ENCODE measurements around the gene PLPP2. TPM values are rescaled to one million over a fixed set of nuclear protein-coding genes. Genes with fewer than 3 reads are reported as not detected.

PLPP2 gene
- total and polyA plus RNA-seq, 7 experiments from 2014 or later = 0.24 TPM; not detected in 6

- ChIA-PET POLR2A (no interaction called here), CTCF (interaction anchor here (0.7 kb wide), 1 partner anchor 221 kb away, joined by 3 read pairs; no protein-coding TSS in a partner anchor)
- no peaks in the 10 kb centered on the region for H3K36me3 Mint-ChIP-seq
- no peak overlapping the region for H3K4me3 ChIP-seq (ENCODE audit: low read length)
- H3K4me3 Mint-ChIP-seq = peak overlapping the region in 9 of 10 donors; percentile 45 to 77 (median 56)
- peaks cover 39 to 50% (median 47%) of the 10 kb centered on the region in 5 donors for H3K27me3 Mint-ChIP-seq
- peaks cover 0 to 8% of the 10 kb centered on the region in 2 donors for H3K27me3 ChIP-seq (ENCODE audit: control insufficient read depth in 2 of 2, insufficient read depth in 2 of 2, low read length in 2 of 2)
- no peak overlapping the region for H3K27ac ChIP-seq (ENCODE audit: low read depth, low read length)
- H3K27ac Mint-ChIP-seq = no peak overlapping the region
- peaks cover 0 to 2% (median 0%) of the 10 kb centered on the region in 11 donors for H3K9me3 Mint-ChIP-seq
- H3K4me1 Mint-ChIP-seq = peaks cover 0 to 22% (median 15%) of the 10 kb centered on the region in 7 donors
- H3K4me1 ChIP-seq (ENCODE audit: control insufficient read depth in 2 of 2, insufficient read depth in 2 of 2, low read length in 2 of 2) = peaks cover 0 to 6% of the 10 kb centered on the region in 2 donors
- ATAC-seq = peak; percentile 57
- intact Hi-C loops (cut with micrococcal nuclease) = no loop called here
- no peaks in the 10 kb centered on the region for H3K9me3 ChIP-seq (ENCODE audit: control insufficient read depth in 2 of 3, low read length in 3 of 3)
- no peaks in the 10 kb centered on the region for H3K36me3 ChIP-seq (ENCODE audit: control insufficient read depth in 2 of 3, insufficient read depth in 3 of 3, low read length in 3 of 3)
- peak in 1 of 9 donors; percentile 10 for DNase-seq
These were observed 1.4 kb downstream of the PLPP2 start for GRCh38 chr19:289651-290371.

- peaks cover 0 to 6% of the 10 kb centered on the region in 2 donors for H3K4me1 ChIP-seq (ENCODE audit: control insufficient read depth in 2 of 2, insufficient read depth in 2 of 2, low read length in 2 of 2)
- no peak overlapping the region for H3K4me3 ChIP-seq (ENCODE audit: low read length)
- Mint-ChIP-seq H3K4me3 (peak overlapping the region in 1 of 10 donors; percentile 58), H3K27ac (peak overlapping the region in 1 of 9 donors; percentile 33), H3K36me3 (no peaks in the 10 kb centered on the region), H3K27me3 (peaks cover 30 to 44% (median 41%) of the 10 kb centered on the region in 5 donors), H3K4me1 (peaks cover 0 to 13% (median 6%) of the 10 kb centered on the region in 7 donors), H3K9me3 (peaks cover 0 to 2% (median 0%) of the 10 kb centered on the region in 11 donors)
- peaks cover 0 to 8% of the 10 kb centered on the region in 2 donors for H3K27me3 ChIP-seq (ENCODE audit: control insufficient read depth in 2 of 2, insufficient read depth in 2 of 2, low read length in 2 of 2)
- ChIA-PET POLR2A (no interaction called here), CTCF (no interaction called here)
- intact Hi-C loops (cut with micrococcal nuclease) = no loop called here
- no peak for DNase-seq
- H3K27ac ChIP-seq (ENCODE audit: low read depth, low read length) = no peak overlapping the region
- no peak for ATAC-seq
- no peaks in the 10 kb centered on the region for H3K36me3 ChIP-seq (ENCODE audit: control insufficient read depth in 2 of 3, insufficient read depth in 3 of 3, low read length in 3 of 3)
- no peaks in the 10 kb centered on the region for H3K9me3 ChIP-seq (ENCODE audit: control insufficient read depth in 2 of 3, low read length in 3 of 3)
These were observed 2.3 kb downstream of the PLPP2 start for GRCh38 chr19:288911-289310.

- ChIA-PET POLR2A (no interaction called here), CTCF (no interaction called here)
- no peak overlapping the region for H3K4me3 Mint-ChIP-seq
- Histone ChIP-seq H3K36me3 (ENCODE audit: control insufficient read depth in 2 of 3, insufficient read depth in 3 of 3, low read length in 3 of 3) (no peaks in the 10 kb centered on the region), H3K27ac (ENCODE audit: low read depth, low read length) (no peak overlapping the region), H3K4me3 (ENCODE audit: low read length) (no peak overlapping the region), H3K27me3 (ENCODE audit: control insufficient read depth in 2 of 2, insufficient read depth in 2 of 2, low read length in 2 of 2) (peaks cover 0 to 8% of the 10 kb centered on the region in 2 donors), H3K9me3 (ENCODE audit: control insufficient read depth in 2 of 3, low read length in 3 of 3) (no peaks in the 10 kb centered on the region), H3K4me1 (ENCODE audit: control insufficient read depth in 2 of 2, insufficient read depth in 2 of 2, low read length in 2 of 2) (peaks cover 0 to 6% of the 10 kb centered on the region in 2 donors)
- intact Hi-C loops (cut with micrococcal nuclease) = no loop called here
- peaks cover 0 to 7% (median 4%) of the 10 kb centered on the region in 7 donors for H3K4me1 Mint-ChIP-seq
- DNase-seq (no peak), ATAC-seq (no peak)
- no peaks in the 10 kb centered on the region for H3K36me3 Mint-ChIP-seq
- H3K27ac Mint-ChIP-seq = no peak overlapping the region
- H3K27me3 Mint-ChIP-seq = peaks cover 16 to 36% (median 31%) of the 10 kb centered on the region in 5 donors
- peaks cover 0 to 2% (median 0%) of the 10 kb centered on the region in 11 donors for H3K9me3 Mint-ChIP-seq
These were observed 3.8 kb downstream of the PLPP2 start for GRCh38 chr19:287381-287871.

GRCh38 chr19:283395-283794 lies 7.8 kb downstream of the PLPP2 start:
- intact Hi-C loops (cut with micrococcal nuclease) = no loop called here
- Histone ChIP-seq H3K27ac (ENCODE audit: low read depth, low read length) (no peak overlapping the region), H3K9me3 (ENCODE audit: control insufficient read depth in 2 of 3, low read length in 3 of 3) (no peaks in the 10 kb centered on the region), H3K4me3 (ENCODE audit: low read length) (no peak overlapping the region), H3K27me3 (ENCODE audit: control insufficient read depth in 2 of 2, insufficient read depth in 2 of 2, low read length in 2 of 2) (no peaks in the 10 kb centered on the region), H3K4me1 (ENCODE audit: control insufficient read depth in 2 of 2, insufficient read depth in 2 of 2, low read length in 2 of 2) (no peaks in the 10 kb centered on the region), H3K36me3 (ENCODE audit: control insufficient read depth in 2 of 3, insufficient read depth in 3 of 3, low read length in 3 of 3) (no peaks in the 10 kb centered on the region)
- H3K9me3 Mint-ChIP-seq = peaks cover 0 to 3% (median 0%) of the 10 kb centered on the region in 11 donors
- no peaks in the 10 kb centered on the region for H3K36me3 Mint-ChIP-seq
- ChIA-PET POLR2A (no interaction called here), CTCF (no interaction called here)
- no peaks in the 10 kb centered on the region for H3K4me1 Mint-ChIP-seq
- H3K27me3 Mint-ChIP-seq = peaks cover 0 to 19% (median 17%) of the 10 kb centered on the region in 5 donors
- DNase-seq (no peak), ATAC-seq (no peak)
- H3K4me3 Mint-ChIP-seq = no peak overlapping the region
- H3K27ac Mint-ChIP-seq = no peak overlapping the region

GRCh38 chr19:282501-282900 lies 8.7 kb downstream of the PLPP2 start:
- H3K27me3 ChIP-seq (ENCODE audit: control insufficient read depth in 2 of 2, insufficient read depth in 2 of 2, low read length in 2 of 2) = no peaks in the 10 kb centered on the region
- H3K4me1 ChIP-seq (ENCODE audit: control insufficient read depth in 2 of 2, insufficient read depth in 2 of 2, low read length in 2 of 2) = no peaks in the 10 kb centered on the region
- no peak overlapping the region for H3K4me3 Mint-ChIP-seq
- POLR2A ChIA-PET = no interaction called here
- no peaks in the 10 kb centered on the region for H3K36me3 ChIP-seq (ENCODE audit: control insufficient read depth in 2 of 3, insufficient read depth in 3 of 3, low read length in 3 of 3)
- H3K27me3 Mint-ChIP-seq = peaks cover 6 to 23% (median 14%) of the 10 kb centered on the region in 5 donors
- DNase-seq = no peak
- CTCF ChIA-PET = no interaction called here
- H3K4me1 Mint-ChIP-seq = no peaks in the 10 kb centered on the region
- intact Hi-C loops (cut with micrococcal nuclease) = no loop called here
- H3K4me3 ChIP-seq (ENCODE audit: low read length) = no peak overlapping the region
- H3K9me3 ChIP-seq (ENCODE audit: control insufficient read depth in 2 of 3, low read length in 3 of 3) = no peaks in the 10 kb centered on the region
- H3K9me3 Mint-ChIP-seq = peaks cover 0 to 3% (median 0%) of the 10 kb centered on the region in 11 donors
- no peak for ATAC-seq
- no peak overlapping the region for H3K27ac Mint-ChIP-seq
- no peak overlapping the region for H3K27ac ChIP-seq (ENCODE audit: low read depth, low read length)
- peaks cover 0 to 1% (median 0%) of the 10 kb centered on the region in 5 donors for H3K36me3 Mint-ChIP-seq

- Histone ChIP-seq H3K9me3 (ENCODE audit: control insufficient read depth in 2 of 3, low read length in 3 of 3) (no peaks in the 10 kb centered on the region), H3K4me1 (ENCODE audit: control insufficient read depth in 2 of 2, insufficient read depth in 2 of 2, low read length in 2 of 2) (no peaks in the 10 kb centered on the region)
- peaks cover 0 to 4% (median 0%) of the 10 kb centered on the region in 11 donors for H3K9me3 Mint-ChIP-seq
These were observed 9.2 kb downstream of the PLPP2 start for GRCh38 chr19:281992-282391.

More at GRCh38 chr19:281992-282391, 9.2 kb downstream of the PLPP2 start:
- Histone ChIP-seq H3K27ac (ENCODE audit: low read depth, low read length) (no peak overlapping the region), H3K4me3 (ENCODE audit: low read length) (no peak overlapping the region), H3K27me3 (ENCODE audit: control insufficient read depth in 2 of 2, insufficient read depth in 2 of 2, low read length in 2 of 2) (no peaks in the 10 kb centered on the region), H3K36me3 (ENCODE audit: control insufficient read depth in 2 of 3, insufficient read depth in 3 of 3, low read length in 3 of 3) (no peaks in the 10 kb centered on the region)
- ATAC-seq (no peak), DNase-seq (no peak)
- H3K27ac Mint-ChIP-seq = no peak overlapping the region
- POLR2A ChIA-PET = no interaction called here
- H3K4me1 Mint-ChIP-seq = no peaks in the 10 kb centered on the region
- H3K36me3 Mint-ChIP-seq = peaks cover 0 to 6% (median 0%) of the 10 kb centered on the region in 5 donors
- H3K4me3 Mint-ChIP-seq = no peak overlapping the region
- CTCF ChIA-PET = no interaction called here
- H3K27me3 Mint-ChIP-seq = peaks cover 11 to 29% (median 19%) of the 10 kb centered on the region in 5 donors
- intact Hi-C loops (cut with micrococcal nuclease) = no loop called here

All from naive thymus-derived CD4-positive, alpha-beta T cell (primary cell).